Progenitor cell of endocrine pancreas (in vitro differentiated cells): Measurements from ENCODE around the gene CYP27A1. TPM values are rescaled to one million over a fixed set of nuclear protein-coding genes. Genes with fewer than 3 reads are reported as not detected.

Experiments used
- DNase-seq: peaks from one replicate; pipeline ENCODE4 v3.0.0; 2021; ENCODE audit warnings: low spot score; ENCODE audit not compliant: unreplicated experiment
- H3K27ac Mint-ChIP-seq: 2 replicates; pipeline ENCODE4 v1.8.0; 2021; ENCODE audit warnings: mild to moderate bottlenecking, moderate library complexity, mixed read lengths
- H3K27me3 Mint-ChIP-seq: 2 replicates; pipeline ENCODE4 v1.8.0; 2021; ENCODE audit warnings: mixed read lengths
- H3K36me3 Mint-ChIP-seq: 2 replicates; pipeline ENCODE4 v1.8.0; 2022; ENCODE audit warnings: mixed read lengths; ENCODE audit not compliant: insufficient read depth
- H3K4me1 Mint-ChIP-seq: 2 replicates; pipeline ENCODE4 v1.8.0; 2021; ENCODE audit warnings: low read depth, mixed read lengths
- H3K4me3 Mint-ChIP-seq: 2 replicates; pipeline ENCODE4 v1.8.0; 2021; ENCODE audit warnings: low read depth, mild to moderate bottlenecking, moderate library complexity, mixed read lengths
- H3K9me3 Mint-ChIP-seq: 2 replicates; pipeline ENCODE4 v1.8.0; 2021; ENCODE audit warnings: low read depth, mixed read lengths
- total RNA-seq: library from RNA; stranded (reverse); gene quantifications from 2 replicates; pipeline ENCODE4 v1.2.1, GENCODE V29; 2021
- TF ChIP-seq, protein P1 (sequence below): fragments of 200-600 bp; sonication (generic); IDR thresholded peaks from one replicate; pipeline ENCODE4 v1.5.0; 2021; ENCODE audit warnings: antibody characterized with exemption, mild to moderate bottlenecking; ENCODE audit not compliant: unreplicated experiment

The CYP27A1 gene
- total RNA-seq, 1 donor from 2014 or later, result 16.4 TPM

DNA sequence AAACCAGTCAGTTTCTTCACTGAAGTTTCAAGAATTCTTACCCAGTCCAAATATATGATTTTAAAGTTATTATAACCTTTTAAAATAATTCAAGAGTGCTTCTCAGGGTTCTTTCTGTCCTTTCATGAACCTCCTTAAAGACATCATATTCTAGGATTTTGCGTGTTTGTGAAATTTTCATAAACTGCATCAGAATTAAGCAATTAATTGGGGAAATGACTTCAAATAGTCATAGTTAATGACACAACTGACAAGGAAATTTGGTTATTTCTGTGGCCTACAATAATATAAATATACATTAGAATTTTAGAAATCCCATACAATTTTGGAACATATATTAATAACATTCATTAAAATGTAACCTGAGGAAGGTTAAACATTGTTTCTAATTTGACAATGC, 10.5 kb downstream of the CYP27A1 start:
- H3K36me3 Mint-ChIP-seq, result peaks cover 4% of the 10 kb centered on the region
- DNase-seq, result no peak
- no peaks in the 10 kb centered on the region for H3K27me3 Mint-ChIP-seq
- TF ChIP-seq, protein P1, sequence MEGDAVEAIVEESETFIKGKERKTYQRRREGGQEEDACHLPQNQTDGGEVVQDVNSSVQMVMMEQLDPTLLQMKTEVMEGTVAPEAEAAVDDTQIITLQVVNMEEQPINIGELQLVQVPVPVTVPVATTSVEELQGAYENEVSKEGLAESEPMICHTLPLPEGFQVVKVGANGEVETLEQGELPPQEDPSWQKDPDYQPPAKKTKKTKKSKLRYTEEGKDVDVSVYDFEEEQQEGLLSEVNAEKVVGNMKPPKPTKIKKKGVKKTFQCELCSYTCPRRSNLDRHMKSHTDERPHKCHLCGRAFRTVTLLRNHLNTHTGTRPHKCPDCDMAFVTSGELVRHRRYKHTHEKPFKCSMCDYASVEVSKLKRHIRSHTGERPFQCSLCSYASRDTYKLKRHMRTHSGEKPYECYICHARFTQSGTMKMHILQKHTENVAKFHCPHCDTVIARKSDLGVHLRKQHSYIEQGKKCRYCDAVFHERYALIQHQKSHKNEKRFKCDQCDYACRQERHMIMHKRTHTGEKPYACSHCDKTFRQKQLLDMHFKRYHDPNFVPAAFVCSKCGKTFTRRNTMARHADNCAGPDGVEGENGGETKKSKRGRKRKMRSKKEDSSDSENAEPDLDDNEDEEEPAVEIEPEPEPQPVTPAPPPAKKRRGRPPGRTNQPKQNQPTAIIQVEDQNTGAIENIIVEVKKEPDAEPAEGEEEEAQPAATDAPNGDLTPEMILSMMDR, result no peak
- H3K4me3 Mint-ChIP-seq, result no peak overlapping the region
- H3K27ac Mint-ChIP-seq, result no peak overlapping the region
- H3K4me1 Mint-ChIP-seq, result peaks cover 18% of the 10 kb centered on the region
- H3K9me3 Mint-ChIP-seq, result no peaks in the 10 kb centered on the region

DNA sequence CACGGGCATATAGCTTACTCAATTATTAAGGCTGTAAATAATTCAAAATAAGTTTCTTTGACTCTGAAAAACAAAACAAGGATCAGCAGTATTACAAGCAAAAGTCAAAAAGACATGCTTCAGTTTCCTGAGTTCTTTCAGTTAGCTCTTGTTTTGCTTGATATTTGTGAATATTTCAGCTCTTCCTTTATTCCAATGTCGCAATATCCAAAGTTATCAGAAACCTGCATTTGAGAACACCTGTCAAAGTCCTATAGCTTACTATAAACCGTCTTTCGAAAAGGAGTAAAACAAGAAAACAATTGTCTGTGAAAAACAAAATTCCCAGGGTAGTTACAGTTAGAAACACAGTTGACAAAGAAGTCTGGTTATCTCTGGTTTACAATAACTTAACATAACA, 14.7 kb downstream of the CYP27A1 start:
- H3K27ac Mint-ChIP-seq, result no peak overlapping the region

DNA sequence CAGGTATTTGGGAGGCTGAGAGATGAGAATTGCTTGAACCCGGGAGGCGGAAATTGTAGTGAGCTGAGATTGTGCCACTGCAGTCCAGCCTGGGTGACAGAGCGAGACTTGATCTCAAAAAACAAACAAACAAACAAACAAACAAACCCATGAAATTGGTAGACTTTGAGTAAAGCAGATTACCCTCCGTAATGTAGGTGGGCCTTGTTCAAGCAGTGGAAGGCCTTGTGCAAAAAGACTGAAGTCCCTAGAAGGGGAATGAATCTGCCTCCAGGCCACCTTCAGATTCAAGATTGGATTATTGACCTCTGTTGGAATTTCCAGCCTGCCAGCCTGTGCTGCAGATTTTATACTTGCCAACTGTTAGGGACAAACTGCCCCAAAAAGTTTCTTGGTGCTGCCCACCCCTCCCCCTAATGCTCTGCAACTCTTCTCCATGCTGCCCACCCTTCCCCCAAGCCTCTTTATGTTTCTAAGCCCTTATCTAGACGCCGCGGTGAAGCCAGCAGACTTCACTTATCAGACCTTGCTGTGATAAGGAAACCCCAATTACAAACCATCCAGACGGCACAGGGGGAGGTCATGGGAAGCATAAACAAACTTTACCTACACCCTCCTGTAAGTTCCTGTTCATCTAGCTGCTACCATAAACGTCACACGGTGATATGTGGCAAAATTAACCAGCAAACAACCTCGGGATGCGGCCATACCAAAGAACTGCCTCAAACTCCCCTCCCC, 17.0 kb downstream of the CYP27A1 start:
- Mint-ChIP-seq H3K4me1 (peaks cover 44% of the 10 kb centered on the region), H3K4me3 (peak overlapping the region; percentile 30), H3K27ac (peak overlapping the region; percentile 84), H3K36me3 (no peaks in the 10 kb centered on the region), H3K27me3 (no peaks in the 10 kb centered on the region), H3K9me3 (no peaks in the 10 kb centered on the region)
- DNase-seq, result no peak
- TF ChIP-seq, protein P1, result no peak

More for the DNA sequence above, 14.7 kb downstream of the CYP27A1 start:
- Mint-ChIP-seq H3K36me3 (no peaks in the 10 kb centered on the region), H3K9me3 (no peaks in the 10 kb centered on the region), H3K4me1 (peaks cover 39% of the 10 kb centered on the region), H3K4me3 (no peak overlapping the region), H3K27me3 (no peaks in the 10 kb centered on the region)
- TF ChIP-seq, protein P1, result no peak
- DNase-seq, result no peak

DNA sequence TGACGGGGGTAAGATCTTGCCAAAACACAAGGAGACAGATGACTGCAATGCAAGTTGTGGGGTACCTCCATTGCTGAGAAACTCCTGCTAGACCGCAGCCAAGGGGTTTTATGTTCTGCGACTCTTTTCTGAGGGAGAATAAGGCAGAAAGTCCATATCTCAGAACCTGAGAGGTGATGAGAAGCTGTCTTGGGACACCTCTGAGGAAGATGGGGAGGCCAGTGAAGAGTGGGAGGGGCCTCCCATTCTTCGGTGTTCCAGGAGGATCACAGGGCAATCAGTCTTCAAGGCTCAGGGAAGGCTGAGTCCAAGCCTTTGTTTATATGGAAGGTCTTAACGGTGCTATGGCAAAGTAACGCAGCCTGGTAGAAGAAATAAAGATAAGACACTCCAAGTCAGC, 18.0 kb downstream of the CYP27A1 start:
- peaks cover 37% of the 10 kb centered on the region for H3K4me1 Mint-ChIP-seq
- peaks cover 8% of the 10 kb centered on the region for H3K9me3 Mint-ChIP-seq
- peaks cover 7% of the 10 kb centered on the region for H3K36me3 Mint-ChIP-seq
- H3K4me3 Mint-ChIP-seq, result no peak overlapping the region
- DNase-seq, result no peak
- H3K27ac Mint-ChIP-seq, result peak overlapping the region; percentile 84
- TF ChIP-seq, protein P1, result no peak
- no peaks in the 10 kb centered on the region for H3K27me3 Mint-ChIP-seq

DNA sequence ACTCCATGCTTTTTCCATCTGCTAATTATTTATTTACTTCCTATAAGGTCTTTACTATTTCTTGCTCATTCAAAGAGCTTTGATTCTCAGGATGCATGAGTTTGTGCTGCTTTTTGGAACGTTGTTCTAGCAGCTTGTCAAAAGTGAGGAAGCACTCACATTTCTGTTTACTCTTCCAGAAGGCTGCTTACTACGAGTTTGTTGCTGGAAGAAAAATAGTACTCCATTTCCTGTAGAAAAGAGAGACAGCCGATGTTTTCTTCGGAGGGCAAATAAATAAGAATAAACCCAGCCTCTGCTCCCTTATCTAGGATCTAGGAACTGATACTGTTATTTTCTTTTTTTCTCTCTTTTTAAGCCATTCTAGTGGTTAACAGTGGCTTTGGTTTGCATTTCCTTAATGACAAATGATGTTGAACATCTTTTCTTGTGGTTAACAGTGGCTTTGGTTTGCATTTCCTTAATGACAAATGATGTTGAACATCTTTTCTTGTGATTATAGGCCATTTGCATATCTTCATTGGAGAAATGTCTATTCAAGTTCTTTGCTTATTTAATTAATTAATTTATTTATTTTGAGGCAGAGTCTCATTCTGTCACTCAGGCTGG, 20.5 kb downstream of the CYP27A1 start:
- peaks cover 11% of the 10 kb centered on the region for H3K9me3 Mint-ChIP-seq
- H3K27ac Mint-ChIP-seq, result no peak overlapping the region
- no peaks in the 10 kb centered on the region for H3K27me3 Mint-ChIP-seq
- TF ChIP-seq, protein P1, result no peak
- H3K36me3 Mint-ChIP-seq, result peaks cover 9% of the 10 kb centered on the region
- DNase-seq, result no peak
- no peak overlapping the region for H3K4me3 Mint-ChIP-seq
- peaks cover 29% of the 10 kb centered on the region for H3K4me1 Mint-ChIP-seq
